HG03025 (cell line): ENCODE results near the gene CLEC10A.
"Not testable (repeated sequence)": the region's sequence is repeated elsewhere in the genome, so short reads cannot be mapped to it uniquely, and the experiment has no call there.

Experiments used
- ATAC-seq: cut with Tn5 transposase; IDR thresholded peaks from one replicate; pipeline ENCODE4 v1.9.1; 2021; ENCODE audit warnings: mild to moderate bottlenecking, moderate library complexity; ENCODE audit not compliant: unreplicated experiment, low FRiP score

CLEC10A gene

GRCh38 chr17:7109461-7110322 is 29.6 kb upstream of the CLEC10A start:
- ATAC-seq = no peak

- ATAC-seq = no peak
Observed at GRCh38 chr17:7108981-7109380, 28.9 kb upstream of the CLEC10A start.

- ATAC-seq = no peak
Observed at GRCh38 chr17:7108560-7108925, 28.5 kb upstream of the CLEC10A start.

GRCh38 chr17:7107795-7108559 is 27.9 kb upstream of the CLEC10A start:
- no peak for ATAC-seq

- ATAC-seq = no peak
Observed at GRCh38 chr17:7107012-7107754, 27.1 kb upstream of the CLEC10A start.

- ATAC-seq = no peak
Observed at GRCh38 chr17:7102421-7102820, 22.4 kb upstream of the CLEC10A start.

GRCh38 chr17:7101531-7101930 is 21.5 kb upstream of the CLEC10A start:
- ATAC-seq = no peak

GRCh38 chr17:7100641-7101379 is 20.8 kb upstream of the CLEC10A start:
- ATAC-seq = not testable (repeated sequence)

- ATAC-seq = no peak
Observed at GRCh38 chr17:7098802-7099459, 18.9 kb upstream of the CLEC10A start.

GRCh38 chr17:7097940-7098339 is 17.9 kb upstream of the CLEC10A start:
- no peak for ATAC-seq

- no peak for ATAC-seq
Observed at GRCh38 chr17:7095625-7096024, 15.6 kb upstream of the CLEC10A start.

- ATAC-seq = no peak
Observed at GRCh38 chr17:7094652-7095019, 14.6 kb upstream of the CLEC10A start.

GRCh38 chr17:7091311-7092005 is 11.4 kb upstream of the CLEC10A start:
- not testable (repeated sequence) for ATAC-seq

GRCh38 chr17:7089570-7089969 is 9.5 kb upstream of the CLEC10A start:
- not testable (repeated sequence) for ATAC-seq

GRCh38 chr17:7088442-7088841 is 8.4 kb upstream of the CLEC10A start:
- not testable (repeated sequence) for ATAC-seq

GRCh38 chr17:7084088-7084487 is 4.0 kb upstream of the CLEC10A start:
- ATAC-seq = no peak

- ATAC-seq = no peak
Observed at GRCh38 chr17:7083592-7083991, 3.5 kb upstream of the CLEC10A start.

- no peak for ATAC-seq
Observed at GRCh38 chr17:7081341-7082062, 1.5 kb upstream of the CLEC10A start.
